GM19467 (cell line): Measurements from ENCODE around the gene UMAD1.

Source experiments
- ATAC-seq: cut with Tn5 transposase; IDR thresholded peaks from one replicate; pipeline ENCODE4 v1.9.1; 2021; ENCODE audit warnings: mild to moderate bottlenecking, moderate library complexity; ENCODE audit not compliant: unreplicated experiment

UMAD1 gene

DNA sequence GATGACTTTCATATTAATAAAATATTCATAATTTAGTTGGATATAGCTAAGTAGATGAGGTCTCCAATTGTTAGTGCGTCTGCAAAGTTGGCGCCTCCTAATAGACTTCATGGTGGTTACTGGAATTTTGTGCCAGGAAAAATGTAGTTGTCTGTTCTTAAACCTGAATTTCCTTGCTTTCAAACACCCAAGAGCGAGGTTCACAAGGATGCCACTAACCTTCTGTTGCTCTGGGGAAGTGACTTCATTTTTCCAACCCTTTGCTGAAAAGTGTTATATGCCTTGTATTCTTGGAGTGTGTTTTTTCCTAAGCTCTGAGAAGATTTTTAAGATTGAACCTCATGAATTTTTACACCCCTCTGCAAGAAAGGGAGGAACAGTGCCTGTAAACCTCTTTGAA, 229.1 kb downstream of the UMAD1 start:
- no peak for ATAC-seq

DNA sequence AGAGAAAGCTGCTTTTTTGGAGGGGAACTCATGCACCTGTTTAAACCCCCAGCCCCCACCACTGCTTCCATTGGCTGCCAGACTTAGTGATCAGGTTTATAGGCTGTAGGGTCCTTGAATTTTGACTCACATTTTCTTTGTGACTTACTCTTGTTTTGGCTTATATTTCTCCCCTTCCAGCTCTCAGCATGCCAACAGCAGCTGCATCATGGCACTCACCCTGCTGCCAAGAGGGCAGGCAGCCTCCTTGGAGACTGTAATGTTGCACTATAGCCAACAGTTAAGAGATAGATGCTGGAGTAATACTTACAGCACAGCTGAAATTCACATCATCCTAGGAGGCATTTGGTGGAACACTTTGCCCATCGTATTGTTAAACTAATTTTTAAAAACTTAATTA, 230.0 kb downstream of the UMAD1 start:
- no peak for ATAC-seq

DNA sequence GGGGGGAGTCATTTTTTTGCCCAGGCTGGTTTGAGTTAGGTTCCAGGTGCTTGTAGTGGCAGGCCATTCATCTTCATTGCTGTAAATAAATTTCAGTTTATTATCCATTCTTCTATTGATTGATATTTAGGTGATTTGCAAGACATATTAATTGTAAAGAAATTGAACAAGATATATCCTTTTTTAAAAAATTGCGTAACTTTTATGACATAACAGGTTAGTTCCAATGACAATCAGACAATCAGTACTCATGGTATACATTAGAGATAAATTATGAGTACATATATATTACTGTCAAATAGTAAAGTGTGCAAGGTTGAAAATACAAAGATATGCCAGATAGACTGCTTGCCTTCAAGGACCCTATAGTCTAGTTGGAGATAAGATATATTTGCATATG, 235.9 kb downstream of the UMAD1 start:
- ATAC-seq: no peak

DNA sequence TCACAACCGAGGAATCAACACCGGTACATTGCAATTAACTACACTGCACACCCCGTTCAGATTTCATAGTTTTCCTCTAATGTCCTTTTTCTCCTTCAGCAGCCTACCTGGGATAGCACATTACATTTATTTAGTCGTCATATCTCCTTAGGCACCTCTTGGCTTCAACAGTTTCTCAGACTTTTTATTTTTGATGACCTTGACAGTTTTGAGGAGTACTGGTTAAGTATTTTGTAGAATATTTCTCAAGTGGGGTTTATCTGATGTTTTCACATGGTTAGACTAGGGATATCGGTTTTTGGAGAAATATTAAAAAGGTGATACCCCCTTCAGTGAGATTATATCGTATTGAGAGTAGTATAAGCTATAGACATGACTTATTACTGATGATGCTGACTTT, 241.0 kb downstream of the UMAD1 start:
- ATAC-seq: no peak

DNA sequence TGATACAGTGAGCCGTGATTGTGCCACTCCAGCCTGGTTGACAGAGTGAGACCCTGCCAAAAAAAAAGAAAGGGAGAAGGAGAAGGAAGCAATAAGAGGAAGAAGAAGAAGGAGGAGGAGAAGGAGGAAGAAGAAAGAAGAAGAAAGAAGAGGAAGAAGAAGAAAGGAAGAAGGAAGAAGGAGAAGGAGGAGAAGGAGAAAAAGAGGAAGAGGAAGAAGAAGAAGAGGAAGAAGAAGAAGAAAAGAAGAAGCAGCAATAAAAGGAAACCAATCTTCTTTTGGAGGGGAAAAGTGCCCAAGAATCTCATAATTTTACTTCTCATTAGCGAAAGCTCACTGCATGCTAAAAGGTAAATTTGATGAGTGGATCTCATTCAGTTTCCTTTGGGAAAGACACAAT, 242.3 kb downstream of the UMAD1 start:
- ATAC-seq: no peak

DNA sequence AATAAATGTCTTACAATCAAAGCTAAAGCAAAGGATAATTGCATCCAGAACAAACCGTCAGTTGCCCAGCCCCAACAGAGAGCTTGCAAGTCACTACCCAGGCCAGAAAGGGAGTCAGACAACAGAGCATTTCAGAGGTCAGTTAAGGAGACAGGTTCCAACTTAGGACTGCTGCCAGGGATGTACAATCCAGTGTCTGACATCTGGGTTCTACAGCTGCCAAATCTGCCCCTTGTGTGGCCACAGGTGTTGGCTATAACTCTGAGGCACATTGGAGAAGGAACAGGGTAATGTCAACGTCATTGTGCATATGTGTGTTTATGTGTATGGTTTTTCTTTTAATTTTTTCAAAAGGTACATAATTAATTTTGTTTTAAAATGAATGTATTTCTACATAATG, 242.8 kb downstream of the UMAD1 start:
- ATAC-seq: no peak

DNA sequence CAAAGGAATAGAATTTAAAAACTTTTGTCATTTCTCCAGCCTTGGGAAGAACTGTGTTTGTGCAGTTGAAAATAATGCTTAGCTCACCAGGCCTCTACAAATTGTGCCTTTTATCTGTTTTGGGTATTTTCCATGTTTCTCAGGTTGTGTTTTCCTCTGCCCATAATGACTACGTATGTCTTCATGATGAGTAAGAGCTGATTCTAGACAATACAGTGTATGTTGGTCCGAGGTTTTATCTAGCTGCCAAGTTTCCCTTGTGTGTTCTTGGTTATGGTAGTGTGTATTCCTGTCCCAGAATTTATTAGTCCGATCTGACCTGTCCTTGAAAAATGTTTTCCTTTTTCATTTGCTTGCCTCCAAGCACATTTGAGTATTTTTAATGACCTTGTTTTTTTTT, 244.3 kb downstream of the UMAD1 start:
- ATAC-seq: no peak

DNA sequence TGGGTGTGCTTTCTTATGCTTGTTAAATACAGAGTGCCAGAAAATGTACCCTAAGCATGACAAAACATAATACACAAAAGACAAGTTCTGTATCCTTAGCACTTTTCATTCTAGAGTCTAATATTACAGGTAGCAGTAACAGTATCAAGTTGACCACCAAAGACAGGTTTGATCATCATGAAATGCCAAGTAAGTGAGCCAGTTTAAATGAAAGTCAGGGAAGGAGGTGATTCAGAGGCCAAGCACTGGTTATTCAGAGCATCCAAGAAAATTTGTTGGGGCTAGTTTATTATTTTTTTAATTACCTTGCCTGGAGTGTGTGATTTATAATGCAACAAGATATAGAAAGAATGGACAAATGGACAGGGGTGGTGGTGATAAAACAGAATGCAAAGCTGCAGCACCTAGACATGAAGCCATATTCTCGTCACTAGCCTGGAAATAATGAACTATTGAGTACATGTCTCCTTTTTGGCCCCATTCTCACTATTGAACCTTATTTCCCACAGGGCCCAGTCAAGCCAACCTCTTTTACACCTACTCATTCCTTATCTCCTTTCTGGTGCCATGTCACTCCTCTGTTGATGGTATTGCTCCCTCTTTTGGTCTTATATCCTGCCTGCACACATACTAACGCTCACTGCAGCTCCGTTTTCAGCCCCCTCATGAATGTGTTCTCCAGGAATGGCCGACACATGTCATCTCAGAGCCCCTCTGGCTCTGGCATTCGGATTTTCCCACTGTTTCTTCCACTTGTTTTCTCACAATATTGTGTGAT, 249.4 kb downstream of the UMAD1 start:
- no peak for ATAC-seq

DNA sequence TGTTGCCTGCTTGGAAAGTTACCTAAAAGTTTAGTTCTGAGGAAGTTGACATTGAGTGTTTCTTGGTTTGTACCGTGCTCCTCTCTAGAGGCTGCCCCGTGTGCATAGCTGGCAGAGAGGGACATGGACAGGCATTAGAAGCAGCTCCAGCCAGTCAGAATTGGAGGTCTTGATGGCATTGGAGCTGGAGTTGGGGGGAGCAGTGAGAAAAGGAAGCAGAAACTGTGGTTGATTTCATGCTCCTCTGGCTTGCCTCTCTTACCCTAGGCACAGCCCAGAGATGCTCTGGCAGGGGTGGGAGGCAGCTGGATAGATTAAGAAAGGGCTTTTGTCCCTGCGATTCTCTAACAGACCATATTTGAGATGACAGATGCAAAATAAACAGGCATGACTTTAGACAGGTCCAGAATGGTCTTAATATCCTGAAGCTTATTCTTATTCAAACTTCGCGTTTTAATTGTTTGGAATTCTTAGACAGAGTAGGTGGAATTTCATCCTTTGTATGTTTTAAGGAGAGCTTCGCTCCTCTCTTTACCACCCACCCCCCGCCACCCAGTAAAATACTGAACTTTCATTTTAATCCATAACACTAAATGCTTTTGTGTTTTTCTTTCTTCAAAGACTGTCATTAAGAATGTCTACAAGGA, 254.6 kb downstream of the UMAD1 start:
- ATAC-seq: no peak

DNA sequence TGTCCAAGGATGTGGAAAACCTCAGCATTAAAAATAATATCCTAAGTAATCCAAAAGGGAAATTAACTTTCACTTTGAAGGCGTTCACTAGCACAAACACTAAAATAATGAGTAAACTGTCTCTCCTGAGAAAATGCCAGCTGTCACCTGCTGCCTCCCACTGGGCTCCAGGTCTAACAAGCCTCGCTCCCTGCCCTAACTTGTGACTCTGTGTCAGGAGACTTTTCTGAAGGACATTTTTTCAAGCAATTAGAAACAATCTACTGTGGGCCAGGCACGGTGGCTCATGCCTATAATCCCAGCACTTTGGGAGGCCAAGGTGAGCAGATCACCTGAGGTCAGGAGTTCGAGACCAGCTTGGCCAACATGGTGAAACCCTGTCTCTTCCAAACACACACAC, 255.2 kb downstream of the UMAD1 start:
- ATAC-seq: no peak

DNA sequence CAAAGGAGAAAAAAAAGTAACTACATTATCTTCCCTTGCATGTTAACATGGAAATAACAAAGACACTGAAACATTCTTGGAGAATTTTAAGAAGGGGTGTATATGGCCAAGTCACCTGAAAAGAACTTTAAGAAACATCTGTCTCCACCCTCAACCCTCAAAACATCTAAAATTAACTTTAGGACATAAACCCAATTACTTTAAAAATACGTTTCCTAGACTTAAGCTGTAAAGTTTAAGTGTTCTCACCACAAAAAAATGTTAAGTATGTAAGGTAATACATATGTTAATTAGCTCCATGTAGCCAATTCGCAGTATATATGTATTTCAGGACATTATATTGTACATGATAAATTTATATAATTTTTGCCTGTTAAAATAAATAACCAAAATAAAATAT, 257.0 kb downstream of the UMAD1 start:
- ATAC-seq: no peak

DNA sequence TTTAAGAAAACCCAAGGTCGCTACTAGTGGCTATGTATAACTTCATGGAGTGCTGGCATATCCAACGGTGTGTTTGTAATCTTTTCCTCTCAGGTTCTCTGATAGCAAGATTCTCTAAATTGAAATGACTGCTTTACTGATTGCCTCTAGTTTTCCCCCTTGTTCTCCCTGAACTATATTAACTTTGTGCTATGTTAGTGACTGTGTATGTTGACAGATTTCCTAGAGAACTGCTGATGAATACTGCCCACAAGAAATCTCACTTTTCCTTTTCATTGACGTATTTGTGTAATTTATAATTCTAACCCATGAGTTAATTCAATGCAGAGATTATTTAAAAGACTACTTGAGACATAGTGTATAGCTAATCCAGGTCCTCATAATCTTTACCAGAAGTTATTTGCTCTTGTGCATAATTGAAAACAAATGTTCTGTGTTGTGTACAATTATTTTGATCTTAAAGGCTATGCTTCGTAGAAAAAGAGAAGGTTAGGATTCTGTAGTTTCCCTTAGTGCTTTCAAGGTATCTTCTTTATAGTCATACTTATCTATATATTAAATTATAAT, 257.5 kb downstream of the UMAD1 start:
- no peak for ATAC-seq

DNA sequence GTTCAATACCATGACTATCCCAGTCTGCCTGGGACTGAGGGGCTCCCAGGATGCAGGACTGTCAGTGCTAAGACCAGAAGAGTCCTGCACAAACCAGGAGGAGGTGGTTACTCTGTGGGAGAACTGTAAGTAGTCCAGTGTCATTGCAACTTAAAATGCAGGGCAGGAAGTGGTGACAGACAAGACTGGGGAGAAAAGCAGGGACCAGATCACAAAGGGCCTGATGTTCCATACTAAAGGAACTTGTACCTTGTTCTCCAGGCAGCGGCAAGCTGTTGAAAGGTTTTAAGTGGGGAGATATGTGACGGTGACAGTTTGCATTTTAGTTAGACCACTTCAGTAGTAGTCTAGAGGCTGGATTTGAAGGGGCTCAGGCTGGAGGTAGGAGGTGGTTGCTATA, 262.3 kb downstream of the UMAD1 start:
- no peak for ATAC-seq

DNA sequence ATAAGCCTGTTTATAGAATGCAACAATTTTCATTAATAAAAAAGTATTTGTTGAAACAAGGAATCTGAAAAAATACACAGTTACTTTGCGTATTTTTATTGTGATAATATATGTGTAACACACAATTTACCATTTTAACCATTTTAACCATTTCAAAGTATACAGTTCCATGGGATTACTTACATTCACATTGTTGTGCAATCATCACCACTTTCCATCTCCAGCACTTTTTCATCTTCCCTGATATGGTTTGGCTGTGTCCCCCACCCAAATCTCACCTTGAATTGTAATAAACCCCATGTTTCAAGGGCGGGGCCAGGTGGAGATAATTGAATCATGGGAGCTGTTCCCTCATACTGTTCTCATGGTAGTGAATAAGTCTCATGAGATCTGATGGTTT, 266.8 kb downstream of the UMAD1 start:
- ATAC-seq: no peak

DNA sequence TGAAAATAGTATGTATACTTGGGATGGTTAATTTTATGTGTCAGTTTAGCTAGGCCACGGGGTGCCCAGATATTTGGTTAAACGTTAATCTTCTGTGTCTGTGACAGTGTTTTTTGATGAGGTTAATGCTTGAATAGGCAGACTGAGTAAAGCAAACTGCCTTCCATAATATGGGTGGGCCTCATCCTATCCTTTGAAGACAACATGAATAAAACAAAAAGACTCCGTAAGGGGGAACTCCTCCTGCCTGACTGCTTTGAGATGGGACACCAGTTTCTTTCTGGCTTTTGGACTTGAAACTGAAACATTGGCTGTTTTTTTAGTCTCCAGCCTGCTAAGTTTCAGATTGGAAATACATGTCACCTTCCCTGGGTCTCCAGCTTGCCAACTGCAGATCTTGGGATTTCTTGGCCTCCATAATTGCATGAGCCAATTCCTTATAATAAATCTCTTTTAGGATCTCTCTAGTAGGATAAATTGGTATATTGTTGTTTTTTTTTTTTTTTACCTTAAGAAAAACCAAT, 268.1 kb downstream of the UMAD1 start:
- no peak for ATAC-seq

DNA sequence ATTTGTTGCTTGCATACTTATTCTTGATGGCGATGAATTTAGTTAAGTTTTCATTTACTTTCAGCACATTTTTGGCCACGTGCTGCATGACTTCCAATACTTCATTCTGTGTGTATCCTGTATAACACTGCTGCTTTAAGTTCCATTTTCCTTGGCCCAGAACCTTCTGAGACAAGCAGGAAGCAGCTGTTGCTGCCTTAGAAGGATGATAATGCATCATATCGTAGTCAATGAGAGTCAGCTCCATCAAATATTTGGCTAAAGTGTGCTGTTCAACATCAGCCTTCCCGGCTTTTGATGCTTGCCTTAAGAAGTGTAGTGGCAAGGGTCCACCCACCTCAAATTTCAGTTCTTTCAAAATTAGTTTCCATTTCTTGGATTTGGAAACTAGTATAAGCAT, 268.8 kb downstream of the UMAD1 start:
- ATAC-seq: no peak

DNA sequence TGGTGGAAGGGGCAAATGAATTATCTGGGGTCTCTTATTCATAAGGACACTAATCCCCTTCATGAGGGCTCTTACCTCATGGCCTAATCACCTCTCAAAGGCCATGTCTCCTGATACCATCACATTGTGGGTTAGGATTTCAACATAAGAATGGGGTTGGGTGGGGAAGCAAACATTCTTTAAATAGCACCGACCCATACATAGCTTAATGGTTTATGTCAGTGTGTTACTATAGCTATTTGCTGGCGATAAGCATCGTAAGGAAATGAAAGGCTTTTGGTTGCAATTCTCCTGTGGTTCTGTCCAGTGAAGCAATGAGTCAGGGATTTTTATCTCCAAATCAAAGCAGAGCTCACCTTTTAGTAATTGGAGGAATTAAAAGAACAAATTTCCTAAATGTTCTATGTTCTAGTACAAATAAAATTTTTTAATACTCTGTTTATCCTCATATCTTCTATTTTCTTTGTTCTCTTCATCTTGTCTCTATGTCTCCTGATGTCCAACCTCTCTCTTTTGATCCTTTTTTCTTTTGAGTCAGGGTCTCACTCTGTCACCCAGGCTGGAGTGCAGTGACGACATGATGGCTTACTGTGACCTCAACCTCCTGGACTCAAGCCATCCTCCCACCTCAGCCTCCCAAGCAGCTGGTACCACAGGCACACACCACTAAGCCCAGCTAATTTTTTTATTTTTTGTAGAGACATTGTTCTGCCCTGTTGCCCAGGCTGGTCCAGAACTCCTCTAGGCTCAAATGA, 271.0 kb downstream of the UMAD1 start:
- ATAC-seq: no peak

DNA sequence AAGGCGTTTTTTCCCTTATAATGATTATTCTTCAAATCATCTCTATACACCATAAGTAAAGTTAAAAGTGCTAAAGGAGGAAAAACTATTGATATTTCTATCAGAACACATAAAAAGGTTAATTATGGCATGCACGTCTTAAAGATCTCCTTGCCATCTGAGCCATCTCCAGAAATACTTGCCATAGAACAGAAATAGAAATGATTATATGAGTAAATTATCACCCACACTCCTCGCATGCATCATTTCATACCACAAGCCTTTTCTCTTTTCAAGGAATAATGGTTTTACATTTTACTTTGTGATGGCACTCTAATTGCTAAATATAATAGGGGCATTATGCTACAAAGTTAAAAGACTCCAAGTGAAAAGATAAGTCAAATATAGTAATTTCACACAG, 272.4 kb downstream of the UMAD1 start:
- ATAC-seq: no peak

DNA sequence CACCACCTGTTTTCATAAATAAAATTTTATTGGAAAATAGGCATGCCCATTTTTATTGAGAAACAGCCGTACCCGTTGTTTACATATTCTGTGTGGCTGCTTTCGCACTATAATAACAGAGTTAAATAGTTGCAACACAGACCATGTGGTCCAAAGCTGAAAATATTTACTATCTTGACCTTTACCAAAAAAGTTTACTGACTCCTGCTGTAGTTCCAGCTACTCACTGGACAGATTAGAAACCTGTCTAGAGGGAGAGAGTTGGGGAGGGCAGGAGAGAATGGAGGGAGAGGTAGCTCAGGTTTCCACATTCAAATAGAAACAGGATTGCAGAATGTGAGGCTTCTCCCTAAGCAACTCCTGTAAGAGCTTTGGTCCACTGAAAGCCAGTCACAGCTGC, 273.0 kb downstream of the UMAD1 start:
- no peak for ATAC-seq

DNA sequence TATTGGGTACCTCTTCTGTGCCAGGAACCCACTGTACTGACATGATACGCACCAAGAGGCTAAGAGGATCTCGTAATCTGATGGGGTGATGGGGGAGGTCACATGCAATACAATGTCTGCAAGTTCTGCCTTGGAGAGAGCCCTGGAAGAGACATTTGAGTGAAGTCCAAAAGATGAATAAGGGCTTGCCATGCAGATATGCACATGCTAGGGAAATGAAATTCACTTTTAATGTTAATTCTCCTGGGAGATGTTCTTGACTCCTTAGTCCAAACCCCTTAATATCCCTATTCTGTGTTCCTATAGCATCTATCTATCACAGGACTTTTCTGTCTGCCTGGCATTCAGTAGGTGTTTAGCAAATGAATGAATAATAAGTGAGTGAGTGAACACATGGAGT, 274.0 kb downstream of the UMAD1 start:
- no peak for ATAC-seq

DNA sequence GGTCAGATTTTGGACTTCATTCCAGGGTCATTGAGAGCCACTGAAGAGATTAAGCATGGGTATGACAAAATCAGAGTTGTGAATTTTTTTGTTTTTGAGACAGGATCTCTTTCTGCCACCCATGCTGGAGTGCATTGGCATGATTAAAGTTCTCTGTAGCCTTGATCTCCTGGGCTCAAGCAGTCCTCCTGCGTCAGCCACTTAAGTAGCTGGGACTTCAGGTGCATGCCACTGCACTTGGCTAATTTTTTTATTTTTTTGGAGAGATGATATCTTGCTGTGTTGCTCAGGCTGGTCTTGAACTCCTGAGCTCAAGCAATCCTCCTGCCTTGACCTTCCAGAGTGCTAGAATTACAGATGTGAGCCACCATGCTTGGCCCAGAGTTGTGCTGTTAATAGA, 275.5 kb downstream of the UMAD1 start:
- ATAC-seq: no peak

DNA sequence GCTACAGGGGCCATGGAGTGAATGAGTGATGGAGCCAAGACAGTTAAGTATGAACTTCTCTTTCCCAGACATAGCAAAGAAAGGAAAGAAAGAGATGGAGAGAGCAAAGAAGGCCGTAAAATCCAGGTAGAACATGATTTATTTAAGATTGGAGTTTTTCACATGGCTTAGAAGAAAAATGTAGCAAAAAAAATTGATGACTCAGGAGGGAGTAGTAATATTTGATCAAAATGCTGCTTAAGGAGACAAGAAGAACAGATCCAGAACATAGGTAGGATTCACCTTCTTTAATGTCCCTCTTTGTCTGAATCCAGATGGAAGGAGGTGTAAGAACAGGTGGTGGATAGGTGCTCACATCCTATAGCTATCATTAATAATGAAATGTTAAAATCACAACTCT, 277.0 kb downstream of the UMAD1 start:
- ATAC-seq: no peak
